B cell (primary cell): ENCODE data around the gene NPAS2.

ENCODE experiments used
- EZH2 ChIP-seq: IDR thresholded peaks from 2 replicates; pipeline ENCODE4 v1.6.1; 2012; ENCODE audit warnings: borderline replicate concordance, low read depth, mild to moderate bottlenecking, moderate library complexity, low read length; ENCODE audit not compliant: insufficient read depth, poor library complexity, severe bottlenecking
- TF ChIP-seq, protein P1 (sequence below): fragments of 200-600 bp; IDR thresholded peaks from one replicate; pipeline ENCODE4 v1.8.0; 2022; ENCODE audit warnings: antibody characterized with exemption, mild to moderate bottlenecking

- TF ChIP-seq, protein P1, sequence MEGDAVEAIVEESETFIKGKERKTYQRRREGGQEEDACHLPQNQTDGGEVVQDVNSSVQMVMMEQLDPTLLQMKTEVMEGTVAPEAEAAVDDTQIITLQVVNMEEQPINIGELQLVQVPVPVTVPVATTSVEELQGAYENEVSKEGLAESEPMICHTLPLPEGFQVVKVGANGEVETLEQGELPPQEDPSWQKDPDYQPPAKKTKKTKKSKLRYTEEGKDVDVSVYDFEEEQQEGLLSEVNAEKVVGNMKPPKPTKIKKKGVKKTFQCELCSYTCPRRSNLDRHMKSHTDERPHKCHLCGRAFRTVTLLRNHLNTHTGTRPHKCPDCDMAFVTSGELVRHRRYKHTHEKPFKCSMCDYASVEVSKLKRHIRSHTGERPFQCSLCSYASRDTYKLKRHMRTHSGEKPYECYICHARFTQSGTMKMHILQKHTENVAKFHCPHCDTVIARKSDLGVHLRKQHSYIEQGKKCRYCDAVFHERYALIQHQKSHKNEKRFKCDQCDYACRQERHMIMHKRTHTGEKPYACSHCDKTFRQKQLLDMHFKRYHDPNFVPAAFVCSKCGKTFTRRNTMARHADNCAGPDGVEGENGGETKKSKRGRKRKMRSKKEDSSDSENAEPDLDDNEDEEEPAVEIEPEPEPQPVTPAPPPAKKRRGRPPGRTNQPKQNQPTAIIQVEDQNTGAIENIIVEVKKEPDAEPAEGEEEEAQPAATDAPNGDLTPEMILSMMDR, result peak; percentile 96
- no peak for TF ChIP-seq EZH2
Measured at GRCh38 chr2:101012706-101013181, 192.8 kb downstream of the NPAS2 start.
